Type B pancreatic cell (in vitro differentiated cells): ENCODE data around the gene SLC18B1. TPM values are rescaled to one million over a fixed set of nuclear protein-coding genes. Genes with fewer than 3 reads are reported as not detected.
A peak's percentile ranks its signal among the peaks of the same experiment; 100 is the strongest.

ENCODE experiments used
- DNase-seq: peaks from one replicate; pipeline ENCODE4 v3.0.0; 2021; ENCODE audit warnings: mixed read lengths; ENCODE audit not compliant: unreplicated experiment; ENCODE audit errors: extremely low spot score
- H3K27ac Mint-ChIP-seq: 2 replicates; pipeline ENCODE4 v1.8.0; 2021; ENCODE audit warnings: mild to moderate bottlenecking, mixed read lengths
- H3K27me3 Mint-ChIP-seq: 2 replicates; pipeline ENCODE4 v1.8.0; 2021; ENCODE audit warnings: mixed read lengths
- H3K36me3 Mint-ChIP-seq: 2 replicates; pipeline ENCODE4 v1.8.0; 2021; ENCODE audit warnings: mixed read lengths
- H3K4me1 Mint-ChIP-seq: one replicate; pipeline ENCODE4 v1.8.0; 2021; ENCODE audit warnings: mixed read lengths; ENCODE audit not compliant: unreplicated experiment
- H3K4me3 Mint-ChIP-seq: 2 replicates; pipeline ENCODE4 v1.8.0; 2021; ENCODE audit warnings: mild to moderate bottlenecking, mixed read lengths
- H3K9me3 Mint-ChIP-seq: 2 replicates; pipeline ENCODE4 v1.8.0; 2021; ENCODE audit warnings: mixed read lengths
- CTCF ChIP-seq: fragments of 200-600 bp; sonication (generic); conservative IDR thresholded peaks from 2 replicates; pipeline ENCODE4 v1.5.0; 2021; ENCODE audit warnings: antibody characterized with exemption, mild to moderate bottlenecking
- total RNA-seq: library from RNA; stranded (reverse); gene quantifications from 2 replicates; pipeline ENCODE4 v1.2.1, GENCODE V29; 2021; ENCODE audit warnings: low replicate concordance

Gene SLC18B1
- total RNA-seq, 1 donor from 2014 or later, result 19.3 TPM

DNA sequence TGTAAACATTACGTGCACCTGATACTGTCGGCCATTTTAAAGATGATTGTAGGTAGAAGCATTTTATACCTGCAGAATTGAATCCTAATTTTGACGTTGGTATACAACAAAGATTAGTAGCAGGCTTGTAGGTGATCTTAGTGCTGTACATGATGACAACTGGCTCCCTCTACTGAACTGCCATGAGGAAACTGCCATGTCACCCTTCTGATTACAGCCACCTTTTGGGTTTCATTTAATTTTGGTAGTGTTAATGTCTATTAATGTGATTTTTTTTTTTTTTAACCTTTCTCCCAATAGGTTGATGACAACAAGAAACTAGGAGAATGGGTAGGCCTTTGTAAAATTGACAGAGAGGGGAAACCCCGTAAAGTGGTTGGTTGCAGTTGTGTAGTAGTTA, 18.2 kb upstream of the SLC18B1 start:
- no peak for DNase-seq
- Mint-ChIP-seq H3K36me3 (peaks cover 54% of the 10 kb centered on the region), H3K27me3 (peaks cover 5% of the 10 kb centered on the region), H3K9me3 (no peaks in the 10 kb centered on the region), H3K4me3 (peak overlapping the region; percentile 98), H3K4me1 (peaks cover 51% of the 10 kb centered on the region), H3K27ac (peak overlapping the region; percentile 96)
- TF ChIP-seq CTCF, result no peak

DNA sequence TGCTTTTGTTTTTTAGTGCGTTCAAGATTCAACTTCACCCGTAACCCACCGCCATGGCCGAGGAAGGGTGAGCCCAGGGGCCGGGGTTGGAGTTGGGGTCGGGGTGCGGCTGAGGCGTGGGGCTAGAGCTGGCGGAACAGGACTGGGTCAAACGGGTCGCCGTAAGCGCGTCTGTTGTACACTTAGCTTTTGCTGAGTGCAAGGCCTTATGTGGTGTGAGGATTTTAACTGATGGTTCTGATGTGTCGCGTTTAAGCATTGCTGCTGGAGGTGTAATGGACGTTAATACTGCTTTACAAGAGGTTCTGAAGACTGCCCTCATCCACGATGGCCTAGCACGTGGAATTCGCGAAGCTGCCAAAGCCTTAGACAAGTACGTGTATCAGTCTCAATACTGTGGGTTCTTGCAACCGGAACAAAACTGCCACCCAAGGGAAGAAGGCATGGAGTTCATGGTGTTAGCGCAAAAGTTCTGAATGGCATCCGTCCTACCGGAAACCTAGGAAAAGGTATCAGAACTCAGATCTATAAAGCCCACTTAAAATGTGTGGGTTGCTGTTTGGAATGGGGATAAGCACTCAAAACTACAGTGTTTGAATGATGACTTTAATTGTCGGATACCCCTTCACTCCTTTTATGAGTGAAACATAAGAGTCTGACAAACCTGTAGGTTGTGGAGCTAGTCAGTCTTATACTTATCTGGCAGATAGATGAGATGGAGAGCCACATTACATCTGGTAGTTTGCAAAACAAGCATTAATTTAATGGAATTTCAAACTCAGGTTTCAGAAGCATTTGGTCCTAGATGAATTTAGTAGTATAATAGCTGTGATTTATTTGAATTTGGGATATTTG, 16.5 kb upstream of the SLC18B1 start:
- Mint-ChIP-seq H3K9me3 (no peaks in the 10 kb centered on the region), H3K27ac (peak overlapping the region; percentile 96), H3K4me3 (peak overlapping the region; percentile 98), H3K36me3 (peaks cover 51% of the 10 kb centered on the region), H3K27me3 (peaks cover 8% of the 10 kb centered on the region), H3K4me1 (peaks cover 48% of the 10 kb centered on the region)
- no peak for DNase-seq
- no peak for TF ChIP-seq CTCF

DNA sequence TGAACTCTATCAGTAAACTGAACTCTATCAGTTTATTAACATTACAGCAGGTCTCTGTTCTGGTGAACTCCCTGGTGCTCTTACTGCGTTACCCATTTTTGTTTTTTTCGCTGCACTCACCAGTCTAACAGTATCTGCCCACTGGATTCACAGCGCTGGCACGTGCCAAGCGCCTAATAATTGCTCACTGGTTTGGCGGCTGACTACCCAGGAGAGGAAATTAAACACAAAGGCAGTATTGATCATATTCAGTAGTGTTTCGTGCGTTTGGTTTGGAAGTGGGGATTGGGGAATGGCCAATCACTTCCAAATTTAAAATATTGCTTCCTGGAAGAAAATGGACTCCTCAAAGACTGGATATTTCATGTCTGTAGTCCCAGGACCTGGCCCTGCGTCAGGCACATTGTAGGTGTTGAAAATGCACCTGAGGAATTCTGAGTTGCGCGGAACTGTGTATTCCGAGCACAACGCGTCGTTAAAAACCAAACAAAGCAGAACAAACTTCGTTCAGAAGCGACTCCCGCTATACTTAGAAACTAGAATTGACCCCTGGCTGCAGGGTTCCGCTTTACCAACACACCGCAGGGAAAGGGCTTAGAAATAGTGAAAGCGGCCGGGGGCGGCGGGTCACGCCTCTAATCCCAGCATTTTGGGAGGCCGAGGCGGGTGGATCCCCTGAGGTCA, 14.9 kb upstream of the SLC18B1 start:
- Mint-ChIP-seq H3K4me1 (peaks cover 35% of the 10 kb centered on the region), H3K9me3 (no peaks in the 10 kb centered on the region), H3K36me3 (peaks cover 36% of the 10 kb centered on the region), H3K27me3 (peaks cover 13% of the 10 kb centered on the region), H3K27ac (peak overlapping the region; percentile 96), H3K4me3 (peak overlapping the region; percentile 98)
- TF ChIP-seq CTCF, result no peak
- no peak for DNase-seq

DNA sequence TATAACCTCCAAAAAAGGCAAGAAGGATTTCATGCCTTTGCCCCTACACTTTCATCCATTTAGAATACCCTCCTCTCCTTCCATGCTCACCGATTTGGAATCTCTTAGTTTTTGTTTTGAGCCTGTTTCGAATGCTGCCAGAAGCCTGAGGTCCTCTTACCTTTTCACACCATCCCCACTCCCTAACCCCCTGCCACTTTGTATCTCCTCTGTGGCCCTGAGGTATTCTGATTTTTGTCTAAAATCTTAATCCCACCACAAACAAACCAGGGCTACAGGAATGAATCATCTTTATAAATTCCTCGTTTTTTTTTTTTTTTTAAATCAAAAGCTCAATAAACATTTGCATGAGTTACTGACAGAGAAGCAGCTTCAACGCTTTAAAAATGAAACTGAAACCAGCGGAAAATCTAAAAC, 14.3 kb upstream of the SLC18B1 start:
- DNase-seq, result no peak
- no peak for TF ChIP-seq CTCF
- Mint-ChIP-seq H3K4me3 (peak overlapping the region; percentile 98), H3K36me3 (peaks cover 32% of the 10 kb centered on the region), H3K27me3 (peaks cover 13% of the 10 kb centered on the region), H3K27ac (peak overlapping the region; percentile 96), H3K9me3 (no peaks in the 10 kb centered on the region), H3K4me1 (peaks cover 33% of the 10 kb centered on the region)

GRCh38 chr6:132812255-132812732, 13.9 kb upstream of the SLC18B1 start:
- Mint-ChIP-seq H3K4me3 (peak overlapping the region; percentile 98), H3K9me3 (no peaks in the 10 kb centered on the region), H3K36me3 (peaks cover 27% of the 10 kb centered on the region), H3K27me3 (peaks cover 13% of the 10 kb centered on the region), H3K27ac (peak overlapping the region; percentile 96), H3K4me1 (peaks cover 29% of the 10 kb centered on the region)
- DNase-seq, result no peak
- TF ChIP-seq CTCF, result no peak
